ENCODE measurements around the gene C1orf21.

Gene C1orf21

DNA sequence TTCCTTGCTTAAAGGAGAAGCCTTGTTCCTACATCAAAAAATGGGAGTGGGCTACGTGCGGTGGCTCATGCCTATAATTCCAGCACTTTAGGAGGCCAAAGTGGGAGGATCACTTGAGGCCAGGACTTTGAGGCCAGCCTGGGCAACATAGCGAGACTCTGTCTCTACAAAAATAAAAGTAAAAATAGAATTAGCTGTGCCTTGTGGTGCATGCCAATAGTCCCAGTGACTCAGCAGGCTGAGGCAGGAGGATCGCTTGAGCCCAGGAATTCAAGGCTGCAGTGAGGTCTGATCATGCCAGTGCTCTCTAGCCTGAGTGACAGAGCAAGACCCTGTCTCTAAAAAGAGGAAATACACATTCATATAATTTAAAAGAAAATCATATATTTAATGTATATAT lies 127.1 kb downstream of the C1orf21 start:
- DNase-seq (ENCODE audit: low read depth in 2 of 2): no peak

GRCh38 chr1:184514447-184514846 lies 127.6 kb downstream of the C1orf21 start:
- no peak for DNase-seq (ENCODE audit: low read depth in 2 of 2)

- no peak for DNase-seq (ENCODE audit: low read depth in 2 of 2)
Observed at GRCh38 chr1:184517130-184517529, 130.3 kb downstream of the C1orf21 start.

DNA sequence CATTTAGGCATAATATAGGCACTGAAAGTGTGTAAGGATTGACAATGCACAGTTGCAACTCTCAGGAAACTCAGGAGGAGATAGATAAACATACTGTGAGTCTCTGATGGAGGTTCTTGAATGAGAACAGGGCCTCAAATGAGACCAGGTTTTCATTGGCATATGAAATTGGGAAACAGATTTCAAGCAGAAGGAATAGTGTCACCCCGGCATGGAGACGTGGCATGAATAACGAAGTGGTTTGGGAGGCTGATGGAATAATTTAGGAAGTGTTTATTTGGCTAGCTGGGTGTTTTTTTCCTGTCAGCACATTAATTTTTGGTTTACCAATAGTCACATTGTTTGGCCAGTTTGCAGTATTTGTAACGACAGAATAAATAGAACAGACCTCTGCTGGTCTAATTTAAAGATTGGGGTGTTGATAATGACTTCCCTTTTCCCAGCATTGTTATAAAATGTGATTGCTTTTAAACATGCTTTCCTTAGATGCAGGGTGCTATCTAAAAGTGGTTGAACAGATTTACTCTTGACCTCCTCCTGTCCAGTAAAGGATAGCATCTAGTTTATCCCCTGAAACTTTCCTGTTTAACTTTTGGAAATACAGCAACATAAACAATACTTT lies 132.0 kb downstream of the C1orf21 start:
- no peak for DNase-seq (ENCODE audit: low read depth in 2 of 2)

DNA sequence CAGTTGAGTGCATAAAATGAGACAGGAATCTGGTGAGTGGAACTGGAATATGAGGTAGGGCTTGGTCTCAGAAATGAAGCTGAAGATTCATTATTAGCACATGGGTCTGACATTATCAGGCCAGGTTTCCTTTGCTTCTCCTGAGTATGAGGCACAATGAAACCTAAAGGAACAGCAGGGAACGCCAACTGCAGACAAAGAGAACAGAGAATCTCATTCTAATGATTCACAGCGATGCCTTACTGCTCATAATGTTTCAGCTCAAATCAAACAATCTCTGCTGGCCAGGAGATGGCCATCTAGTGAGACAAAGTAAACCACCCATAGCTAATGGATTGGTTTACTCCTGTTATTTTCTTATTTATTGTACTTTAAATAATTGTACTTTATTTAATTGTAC lies 133.5 kb downstream of the C1orf21 start:
- no peak for DNase-seq (ENCODE audit: low read depth in 2 of 2)

DNA sequence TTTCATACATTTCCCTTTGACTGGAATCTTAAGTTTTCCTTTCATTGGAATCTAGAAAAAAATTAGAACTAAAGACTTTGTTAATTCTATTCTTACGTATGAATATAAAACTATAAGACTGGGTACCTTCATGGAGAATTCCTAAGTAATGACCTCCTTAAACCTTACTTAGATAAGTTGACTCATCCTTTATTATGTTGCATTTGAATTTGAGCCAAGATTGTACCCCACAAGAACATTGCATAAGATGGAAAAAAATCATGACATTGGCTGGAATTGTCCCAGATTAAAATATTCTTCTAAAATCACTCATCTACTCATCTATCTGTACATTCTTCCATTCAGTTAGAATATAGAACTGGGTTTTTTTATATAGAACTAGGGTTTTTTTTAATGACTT lies 137.4 kb downstream of the C1orf21 start:
- DNase-seq (ENCODE audit: low read depth in 2 of 2): no peak

GRCh38 chr1:184527402-184527801 lies 140.6 kb downstream of the C1orf21 start:
- no peak for DNase-seq (ENCODE audit: low read depth in 2 of 2)

DNA sequence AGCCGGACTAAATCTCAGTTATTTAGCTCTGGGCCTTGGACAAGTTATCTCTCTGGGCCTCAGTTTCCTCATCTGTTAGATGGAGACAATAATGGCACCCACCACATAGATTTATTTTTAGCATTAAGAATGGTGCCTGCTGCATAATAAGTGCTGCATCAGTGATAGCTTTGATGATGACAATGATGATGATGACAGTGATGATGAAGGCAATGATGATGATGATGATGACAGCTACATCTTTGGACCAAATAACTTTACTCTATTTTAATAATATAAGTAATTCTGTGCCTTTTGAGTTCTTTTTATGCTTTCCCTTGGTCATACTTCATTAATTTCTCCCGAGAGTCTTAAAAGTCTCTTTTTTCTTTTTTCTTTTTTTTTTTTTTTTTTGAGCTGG lies 143.4 kb downstream of the C1orf21 start:
- no peak for DNase-seq (ENCODE audit: low read depth in 2 of 2)

- no peak for DNase-seq (ENCODE audit: low read depth in 2 of 2)
Observed at GRCh38 chr1:184531296-184531695, 144.5 kb downstream of the C1orf21 start.

GRCh38 chr1:184532199-184532598 lies 145.4 kb downstream of the C1orf21 start:
- no peak for DNase-seq (ENCODE audit: low read depth in 2 of 2)

DNA sequence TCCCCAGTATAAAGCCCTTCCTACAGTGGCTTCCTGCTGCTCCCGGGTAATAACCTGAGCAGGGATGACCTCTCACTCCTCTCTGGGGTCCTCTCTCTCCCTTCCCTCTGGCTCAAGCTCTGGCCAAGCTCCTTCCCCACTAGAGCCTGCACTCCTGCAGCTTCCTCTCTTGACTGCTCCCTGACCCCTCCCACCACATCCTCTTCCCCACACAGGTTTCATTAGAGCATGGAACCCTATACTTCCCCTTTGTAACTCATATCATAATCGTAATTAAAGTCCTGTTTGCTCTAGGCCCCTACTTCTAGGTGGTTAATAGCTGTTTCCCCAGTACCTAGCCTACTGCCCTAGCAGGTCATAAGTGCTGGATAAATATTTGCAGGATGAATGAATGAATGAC lies 146.2 kb downstream of the C1orf21 start:
- DNase-seq (ENCODE audit: low read depth in 2 of 2): no peak

- no peak for DNase-seq (ENCODE audit: low read depth in 2 of 2)
Observed at GRCh38 chr1:184533915-184534314, 147.1 kb downstream of the C1orf21 start.

DNA sequence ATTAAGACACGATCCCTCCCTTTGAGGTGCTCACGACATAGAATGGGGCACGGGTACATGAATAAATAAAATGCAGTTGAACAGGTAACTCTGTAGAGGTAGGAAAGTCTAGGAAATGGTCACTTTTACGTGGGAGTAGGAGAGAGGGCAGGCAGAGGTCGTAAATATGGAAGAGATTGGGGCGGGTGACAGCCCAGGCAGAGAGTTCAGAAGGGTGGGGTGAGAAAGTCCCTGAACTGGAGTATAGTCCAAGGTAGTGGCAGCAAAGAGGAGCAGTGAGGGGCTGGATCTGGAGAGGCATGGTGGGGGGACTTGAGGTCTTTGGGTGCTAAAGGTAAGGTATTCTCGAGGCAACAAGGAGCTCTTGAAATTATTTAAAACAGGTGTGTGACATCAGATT lies 147.9 kb downstream of the C1orf21 start:
- DNase-seq (ENCODE audit: low read depth in 2 of 2): no peak

- no peak for DNase-seq (ENCODE audit: low read depth in 2 of 2)
Observed at GRCh38 chr1:184535191-184535970, 148.6 kb downstream of the C1orf21 start.

DNA sequence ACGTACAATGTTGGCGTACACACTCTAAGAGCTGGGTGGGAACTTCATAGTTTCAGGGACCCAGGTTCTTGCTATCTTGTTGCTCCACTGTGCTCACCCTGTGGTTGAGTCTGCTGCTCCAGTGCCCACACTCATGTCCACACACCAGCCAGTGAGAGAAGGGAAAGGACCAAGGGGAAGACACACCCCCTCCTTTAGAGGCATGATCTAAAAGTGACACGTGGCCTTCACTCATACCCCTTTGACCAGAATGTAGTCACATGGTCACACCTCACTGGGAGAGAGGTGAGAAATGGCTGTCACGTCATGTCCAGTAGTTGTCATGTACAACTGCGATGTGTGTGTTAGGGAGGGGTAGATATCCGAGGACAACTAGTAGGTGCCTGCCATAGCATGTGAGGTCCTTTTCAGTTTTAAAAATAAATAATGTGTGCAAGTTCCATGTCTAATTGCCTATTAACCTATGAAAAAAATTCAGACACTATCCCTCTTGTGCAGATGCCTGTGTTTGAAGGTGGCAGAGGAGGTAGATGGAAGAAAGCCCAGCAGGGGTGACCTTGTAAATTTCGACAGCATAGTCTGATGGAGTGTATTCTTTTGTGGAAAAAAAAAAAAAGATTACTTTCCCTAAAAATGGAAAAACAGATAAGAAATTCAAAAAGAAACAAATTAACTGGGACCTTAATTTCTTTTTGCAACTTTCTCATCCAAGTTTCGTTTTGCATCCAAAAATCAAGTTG lies 149.6 kb downstream of the C1orf21 start:
- no peak for DNase-seq (ENCODE audit: low read depth in 2 of 2)

DNA sequence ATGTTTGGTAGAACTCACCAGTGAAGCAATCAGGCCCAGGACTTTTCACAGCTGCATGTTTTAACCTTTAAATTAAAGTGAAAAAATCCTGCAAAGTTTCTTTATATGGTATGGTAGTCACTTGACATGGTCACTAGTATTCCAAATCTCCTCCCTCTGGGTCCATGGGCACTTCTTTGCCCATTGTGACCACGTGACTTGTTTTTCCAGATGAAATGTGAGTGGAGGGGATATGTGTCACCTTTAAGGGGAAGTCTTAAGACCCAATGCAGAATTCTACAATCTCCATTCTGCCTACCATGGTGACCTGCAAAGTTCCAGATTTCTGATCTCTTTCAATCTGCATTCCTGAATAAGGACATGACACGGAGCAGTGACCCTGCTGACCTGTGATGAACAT lies 152.8 kb downstream of the C1orf21 start:
- DNase-seq (ENCODE audit: low read depth in 2 of 2): no peak

- DNase-seq (ENCODE audit: low read depth in 2 of 2): no peak
Observed at GRCh38 chr1:184541537-184542152, 154.8 kb downstream of the C1orf21 start.

DNA sequence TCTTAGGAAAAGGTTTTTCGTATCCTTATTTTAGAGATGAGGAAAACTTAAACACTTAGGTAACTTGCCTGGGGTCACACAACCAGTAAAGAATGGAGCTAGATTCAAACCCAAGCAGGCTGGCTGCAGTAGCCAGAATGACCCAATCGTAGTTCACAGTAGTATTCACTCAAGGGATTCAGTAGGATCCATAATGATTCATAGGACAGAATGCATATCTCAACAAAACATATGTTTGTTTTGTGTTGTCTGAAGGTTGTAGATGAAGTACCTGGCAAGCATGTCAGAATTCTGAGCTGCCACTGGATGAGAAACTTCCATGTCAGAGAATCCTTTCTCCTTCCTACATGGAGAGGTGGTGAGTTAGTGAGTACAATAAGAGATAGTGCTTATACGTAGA lies 155.5 kb downstream of the C1orf21 start:
- no peak for DNase-seq (ENCODE audit: low read depth in 2 of 2)

- DNase-seq (ENCODE audit: low read depth in 2 of 2): no peak
Observed at GRCh38 chr1:184545601-184546000, 158.8 kb downstream of the C1orf21 start.

- no peak for DNase-seq (ENCODE audit: low read depth in 2 of 2)
Observed at GRCh38 chr1:184552446-184552845, 165.6 kb downstream of the C1orf21 start.

DNA sequence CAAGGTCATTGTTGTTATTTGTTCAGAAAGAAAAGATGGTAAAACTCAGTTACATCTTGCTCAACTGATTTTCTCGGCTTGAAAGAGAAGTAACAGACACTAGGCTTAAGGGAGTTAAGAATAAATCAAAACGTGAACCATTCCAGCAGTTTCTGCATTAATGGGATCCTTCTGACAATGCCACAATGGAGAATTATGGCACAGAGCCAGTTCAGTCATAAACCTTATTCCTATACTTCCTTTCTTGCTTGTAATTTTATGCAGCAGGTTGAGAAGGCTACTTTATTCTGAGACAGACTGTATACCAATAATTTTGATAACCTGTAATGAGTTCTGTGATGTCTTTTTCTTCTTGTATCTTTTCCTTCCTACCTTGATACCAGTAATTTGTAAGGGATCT lies 167.0 kb downstream of the C1orf21 start:
- no peak for DNase-seq (ENCODE audit: low read depth in 2 of 2)
